Epithelial cell of esophagus (primary cell): ENCODE results near the gene BNC1.
"Not testable (repeated sequence)": the region's sequence is repeated elsewhere in the genome, so short reads cannot be mapped to it uniquely, and the experiment has no call there.

Source experiments
- DNase-seq: peaks from one replicate; pipeline ENCODE4 v3.0.0; 2010; ENCODE audit warnings: low read depth
- H3K4me3 ChIP-seq: 2 replicates; pipeline ENCODE4 v1.5.1; 2011; ENCODE audit warnings: mild to moderate bottlenecking, low read length, control low read depth
- TF ChIP-seq, protein P1 (sequence below): IDR thresholded peaks from 2 replicates; pipeline ENCODE4 v1.5.1; 2011; ENCODE audit warnings: low read depth, mild to moderate bottlenecking, low read length, control low read depth, inconsistent platforms; ENCODE audit not compliant: insufficient read depth; ENCODE audit errors: missing control alignments

The BNC1 gene

DNA sequence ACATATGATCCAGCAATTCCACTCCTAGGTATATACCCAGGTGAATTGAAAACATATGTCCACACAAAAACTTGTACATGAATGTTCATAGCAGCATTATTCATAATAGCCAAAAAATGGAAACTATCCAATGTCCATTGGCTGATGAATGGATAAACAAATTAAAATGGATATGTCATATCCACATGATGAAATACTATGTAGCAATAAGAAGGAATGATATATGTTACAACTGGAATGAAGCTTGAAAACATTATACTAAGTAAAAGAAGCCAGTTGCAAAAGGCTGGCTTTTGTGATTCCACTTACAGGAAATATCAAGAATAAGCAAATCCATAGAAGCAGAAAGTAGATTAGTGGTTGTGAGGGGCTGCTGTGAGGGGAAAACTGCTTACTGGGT lies 33.7 kb downstream of the BNC1 start:
- TF ChIP-seq, protein P1, sequence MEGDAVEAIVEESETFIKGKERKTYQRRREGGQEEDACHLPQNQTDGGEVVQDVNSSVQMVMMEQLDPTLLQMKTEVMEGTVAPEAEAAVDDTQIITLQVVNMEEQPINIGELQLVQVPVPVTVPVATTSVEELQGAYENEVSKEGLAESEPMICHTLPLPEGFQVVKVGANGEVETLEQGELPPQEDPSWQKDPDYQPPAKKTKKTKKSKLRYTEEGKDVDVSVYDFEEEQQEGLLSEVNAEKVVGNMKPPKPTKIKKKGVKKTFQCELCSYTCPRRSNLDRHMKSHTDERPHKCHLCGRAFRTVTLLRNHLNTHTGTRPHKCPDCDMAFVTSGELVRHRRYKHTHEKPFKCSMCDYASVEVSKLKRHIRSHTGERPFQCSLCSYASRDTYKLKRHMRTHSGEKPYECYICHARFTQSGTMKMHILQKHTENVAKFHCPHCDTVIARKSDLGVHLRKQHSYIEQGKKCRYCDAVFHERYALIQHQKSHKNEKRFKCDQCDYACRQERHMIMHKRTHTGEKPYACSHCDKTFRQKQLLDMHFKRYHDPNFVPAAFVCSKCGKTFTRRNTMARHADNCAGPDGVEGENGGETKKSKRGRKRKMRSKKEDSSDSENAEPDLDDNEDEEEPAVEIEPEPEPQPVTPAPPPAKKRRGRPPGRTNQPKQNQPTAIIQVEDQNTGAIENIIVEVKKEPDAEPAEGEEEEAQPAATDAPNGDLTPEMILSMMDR, result no peak
- DNase-seq, result peak; percentile 68

DNA sequence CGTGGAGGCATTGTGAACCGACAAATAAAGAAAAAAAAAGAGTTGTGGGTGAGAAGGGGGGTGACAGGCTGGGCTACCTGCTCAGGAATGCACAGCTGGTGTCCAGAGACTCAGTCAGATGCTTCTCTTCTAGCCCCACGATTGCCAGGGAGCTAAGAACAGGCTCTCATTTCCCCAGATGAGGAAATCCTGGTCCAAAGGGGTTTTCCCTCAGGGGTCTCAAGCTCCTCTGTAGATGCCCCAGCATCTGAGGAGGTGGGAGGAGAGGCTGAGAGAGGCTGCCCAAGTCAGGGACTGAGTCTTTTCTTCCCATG lies 35.5 kb downstream of the BNC1 start:
- TF ChIP-seq, protein P1, result no peak
- no peak overlapping the region for H3K4me3 ChIP-seq
- DNase-seq, result no peak

More for the DNA sequence above, 33.7 kb downstream of the BNC1 start:
- no peak overlapping the region for H3K4me3 ChIP-seq

DNA sequence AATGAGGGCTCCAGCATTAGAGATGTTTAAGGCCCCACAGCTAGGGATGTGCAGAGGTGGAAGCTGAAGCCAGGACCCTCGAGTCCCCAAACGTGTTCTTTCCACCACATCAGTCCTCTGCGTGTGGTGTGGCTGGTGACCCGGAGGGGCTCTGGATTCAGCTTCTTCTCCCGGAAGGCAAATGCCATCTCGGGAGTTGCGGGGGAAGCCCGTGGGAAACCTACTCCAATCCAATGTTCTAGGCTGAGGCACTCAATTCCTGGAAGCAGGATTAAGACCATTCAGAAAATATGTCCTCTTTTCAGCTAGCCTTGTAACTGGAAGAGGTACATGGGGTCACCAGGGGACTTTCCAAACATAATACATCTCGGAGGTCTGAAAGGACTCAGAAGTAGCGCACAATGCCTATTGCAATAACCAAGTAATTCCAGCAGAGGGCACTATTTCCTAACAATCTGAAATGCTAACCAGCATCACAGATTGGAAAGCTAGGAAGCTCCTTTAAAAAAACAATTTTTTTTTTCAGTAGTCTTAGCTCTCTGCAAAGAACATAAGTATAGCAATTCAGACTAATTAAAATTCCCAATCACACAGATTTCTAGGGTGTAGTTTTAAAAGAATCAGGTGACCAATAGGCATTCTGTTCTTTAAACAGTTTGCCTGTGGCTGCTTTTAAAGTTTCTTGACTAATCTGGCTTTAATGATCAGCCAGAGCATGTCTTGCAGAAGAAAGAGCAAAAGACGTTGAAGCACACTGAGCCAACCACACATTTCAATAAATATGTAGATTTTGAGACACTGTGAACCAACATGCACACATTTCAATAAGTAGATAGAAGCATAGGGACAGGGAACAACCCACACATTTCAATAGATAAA lies 36.1 kb downstream of the BNC1 start:
- no peak overlapping the region for H3K4me3 ChIP-seq
- peak; percentile 70 for DNase-seq
- TF ChIP-seq, protein P1, result peak; percentile 82

DNA sequence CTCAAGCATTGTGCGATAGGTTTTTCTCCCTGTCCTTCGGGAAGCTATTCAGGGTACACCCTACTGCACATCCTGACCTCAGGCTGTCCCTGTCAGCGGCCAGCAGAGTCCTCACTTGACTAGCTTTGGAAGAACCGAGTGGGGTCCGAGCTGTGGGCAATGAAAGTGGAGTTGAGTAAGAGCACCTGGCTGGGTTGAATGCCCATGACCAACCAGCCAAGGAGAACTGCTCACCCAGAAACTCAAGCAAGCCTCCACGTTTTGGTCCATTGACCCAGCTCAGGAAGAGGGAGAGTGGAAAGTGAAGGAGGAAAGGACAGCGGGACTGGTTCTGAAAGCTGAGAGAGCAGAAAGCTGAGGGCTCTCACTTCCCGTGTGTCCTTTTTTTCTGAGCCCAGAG lies 40.8 kb downstream of the BNC1 start:
- DNase-seq, result no peak
- H3K4me3 ChIP-seq, result no peak overlapping the region
- TF ChIP-seq, protein P1, result no peak

DNA sequence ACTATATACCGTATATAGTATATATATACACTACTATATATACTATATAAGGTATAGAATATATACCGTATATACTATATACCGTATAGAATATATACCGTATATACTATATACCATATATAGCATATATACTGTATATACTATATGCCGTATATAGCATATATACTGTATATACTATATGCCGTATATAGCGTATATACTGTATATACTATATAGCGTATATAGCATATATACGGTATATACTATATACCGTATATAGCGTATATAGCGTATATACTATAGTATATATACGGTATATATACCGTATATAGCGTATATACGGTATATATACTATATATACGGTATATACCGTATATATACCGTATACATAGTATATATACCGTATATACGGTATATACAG lies 54.2 kb downstream of the BNC1 start:
- DNase-seq, result no peak
- TF ChIP-seq, protein P1, result no peak

DNA sequence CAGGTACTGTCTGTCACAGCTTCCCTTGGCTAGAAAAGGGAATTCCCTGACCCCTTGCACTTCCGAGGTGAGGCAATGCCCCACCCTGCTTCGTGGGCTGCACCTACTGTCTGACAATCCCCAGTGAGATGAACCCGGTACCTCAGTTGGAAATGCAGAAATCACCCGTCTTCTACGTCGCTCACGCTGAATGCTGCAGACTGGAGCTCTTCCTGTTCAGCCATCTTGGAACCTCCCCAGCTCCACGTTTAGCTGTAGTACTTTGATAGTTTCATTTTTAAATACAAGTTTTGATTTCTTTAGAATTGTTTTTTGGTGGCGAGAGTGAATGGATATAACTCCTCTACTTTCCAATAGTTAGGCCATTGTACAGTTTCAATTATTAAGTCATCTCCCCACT lies 59.0 kb downstream of the BNC1 start:
- DNase-seq, result no peak
- TF ChIP-seq, protein P1, result no peak
- H3K4me3 ChIP-seq, result no peak overlapping the region

More for the DNA sequence above, 54.2 kb downstream of the BNC1 start:
- no peak overlapping the region for H3K4me3 ChIP-seq

DNA sequence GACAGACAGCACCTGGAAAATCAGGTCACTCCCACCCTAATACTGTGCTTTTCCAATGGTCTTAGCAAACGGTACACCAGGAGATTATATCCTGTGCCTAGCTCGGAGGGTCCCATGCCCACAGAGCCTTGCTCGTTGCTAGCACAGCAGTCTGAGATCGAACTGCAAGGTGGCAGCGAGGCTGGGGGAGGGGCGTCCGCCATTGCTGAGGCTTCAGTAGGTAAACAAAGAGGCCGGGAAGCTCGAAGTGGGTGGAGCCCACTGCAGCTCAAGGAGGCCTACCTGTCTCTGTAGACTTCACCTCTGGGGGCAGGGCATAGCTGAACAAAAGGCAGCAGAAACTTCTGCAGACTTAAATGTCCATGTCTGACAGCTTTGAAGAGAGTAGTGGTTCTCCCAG lies 62.7 kb downstream of the BNC1 start:
- not testable (repeated sequence) for H3K4me3 ChIP-seq

More for the DNA sequence above, 62.7 kb downstream of the BNC1 start:
- DNase-seq, result not testable (repeated sequence)
